Femur (tissue), 1 donor: ENCODE data around the gene LEPROT.
A peak's percentile ranks its signal among the peaks of the same experiment; 100 is the strongest.

Experiments used
- DNase-seq: peaks from one replicate; pipeline ENCODE4 v3.0.0-alpha.2; 2017

LEPROT gene

GRCh38 chr1:65412984-65413375, 7.5 kb upstream of the LEPROT start:
- DNase-seq, result no peak

- no peak for DNase-seq
Measured at GRCh38 chr1:65414538-65414937, 5.9 kb upstream of the LEPROT start.

- no peak for DNase-seq
Measured at GRCh38 chr1:65416767-65417166, 3.7 kb upstream of the LEPROT start.

- no peak for DNase-seq
Measured at GRCh38 chr1:65417729-65418128, 2.7 kb upstream of the LEPROT start.

- DNase-seq, result no peak
Measured at GRCh38 chr1:65418522-65419185, 1.8 kb upstream of the LEPROT start.

GRCh38 chr1:65419681-65420589, 533 bp upstream of the LEPROT start:
- peak; percentile 99 for DNase-seq

- no peak for DNase-seq
Measured at GRCh38 chr1:65421351-65422025, 1.0 kb downstream of the LEPROT start.

- no peak for DNase-seq
Measured at GRCh38 chr1:65422241-65423203, 2.1 kb downstream of the LEPROT start.

GRCh38 chr1:65423884-65424572, 3.6 kb downstream of the LEPROT start:
- DNase-seq, result no peak

GRCh38 chr1:65424573-65424889, 4.1 kb downstream of the LEPROT start:
- no peak for DNase-seq

- DNase-seq, result no peak
Measured at GRCh38 chr1:65425006-65425405, 4.5 kb downstream of the LEPROT start.

GRCh38 chr1:65425697-65426096, 5.2 kb downstream of the LEPROT start:
- DNase-seq, result no peak

GRCh38 chr1:65429078-65429477, 8.6 kb downstream of the LEPROT start:
- no peak for DNase-seq

- no peak for DNase-seq
Measured at GRCh38 chr1:65429806-65430205, 9.3 kb downstream of the LEPROT start.

- DNase-seq, result no peak
Measured at GRCh38 chr1:65431111-65431705, 10.7 kb downstream of the LEPROT start.

- DNase-seq, result no peak
Measured at GRCh38 chr1:65432918-65433317, 12.4 kb downstream of the LEPROT start.

- no peak for DNase-seq
Measured at GRCh38 chr1:65434255-65434654, 13.8 kb downstream of the LEPROT start.

GRCh38 chr1:65434760-65435159, 14.3 kb downstream of the LEPROT start:
- DNase-seq, result no peak

GRCh38 chr1:65435987-65436386, 15.5 kb downstream of the LEPROT start:
- DNase-seq, result peak; percentile 37

- DNase-seq, result no peak
Measured at GRCh38 chr1:65437616-65438015, 17.1 kb downstream of the LEPROT start.

- no peak for DNase-seq
Measured at GRCh38 chr1:65440322-65440900, 19.9 kb downstream of the LEPROT start.
